GM12872 (cell line): ENCODE results near the gene DESI2.

Experiments
- TF ChIP-seq, protein P1 (sequence below): IDR thresholded peaks from 3 replicates; pipeline ENCODE4 v1.5.1; 2011; ENCODE audit warnings: low read depth, mild to moderate bottlenecking, low read length, moderate library complexity; ENCODE audit not compliant: insufficient read depth

The DESI2 gene

DNA sequence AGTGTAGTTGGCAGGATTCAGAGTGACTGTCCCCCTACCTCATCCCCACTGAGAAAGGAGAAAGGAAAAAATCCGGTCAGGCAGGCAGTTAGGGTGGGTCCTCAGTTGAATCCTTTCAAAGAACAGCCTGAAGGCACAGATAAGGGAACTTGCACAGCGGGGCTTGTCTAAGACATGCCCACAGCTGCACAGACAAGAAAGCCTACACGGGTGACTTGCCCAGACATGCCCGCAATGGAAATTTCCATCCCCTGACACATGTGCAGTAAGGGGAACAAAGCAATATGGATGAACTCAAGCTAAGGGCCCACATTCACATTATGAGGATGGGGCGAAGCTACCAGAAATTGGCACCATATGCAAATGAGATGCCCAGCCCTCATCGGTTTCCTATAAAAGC lies 82.5 kb downstream of the DESI2 start:
- TF ChIP-seq, protein P1, sequence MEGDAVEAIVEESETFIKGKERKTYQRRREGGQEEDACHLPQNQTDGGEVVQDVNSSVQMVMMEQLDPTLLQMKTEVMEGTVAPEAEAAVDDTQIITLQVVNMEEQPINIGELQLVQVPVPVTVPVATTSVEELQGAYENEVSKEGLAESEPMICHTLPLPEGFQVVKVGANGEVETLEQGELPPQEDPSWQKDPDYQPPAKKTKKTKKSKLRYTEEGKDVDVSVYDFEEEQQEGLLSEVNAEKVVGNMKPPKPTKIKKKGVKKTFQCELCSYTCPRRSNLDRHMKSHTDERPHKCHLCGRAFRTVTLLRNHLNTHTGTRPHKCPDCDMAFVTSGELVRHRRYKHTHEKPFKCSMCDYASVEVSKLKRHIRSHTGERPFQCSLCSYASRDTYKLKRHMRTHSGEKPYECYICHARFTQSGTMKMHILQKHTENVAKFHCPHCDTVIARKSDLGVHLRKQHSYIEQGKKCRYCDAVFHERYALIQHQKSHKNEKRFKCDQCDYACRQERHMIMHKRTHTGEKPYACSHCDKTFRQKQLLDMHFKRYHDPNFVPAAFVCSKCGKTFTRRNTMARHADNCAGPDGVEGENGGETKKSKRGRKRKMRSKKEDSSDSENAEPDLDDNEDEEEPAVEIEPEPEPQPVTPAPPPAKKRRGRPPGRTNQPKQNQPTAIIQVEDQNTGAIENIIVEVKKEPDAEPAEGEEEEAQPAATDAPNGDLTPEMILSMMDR = no peak

DNA sequence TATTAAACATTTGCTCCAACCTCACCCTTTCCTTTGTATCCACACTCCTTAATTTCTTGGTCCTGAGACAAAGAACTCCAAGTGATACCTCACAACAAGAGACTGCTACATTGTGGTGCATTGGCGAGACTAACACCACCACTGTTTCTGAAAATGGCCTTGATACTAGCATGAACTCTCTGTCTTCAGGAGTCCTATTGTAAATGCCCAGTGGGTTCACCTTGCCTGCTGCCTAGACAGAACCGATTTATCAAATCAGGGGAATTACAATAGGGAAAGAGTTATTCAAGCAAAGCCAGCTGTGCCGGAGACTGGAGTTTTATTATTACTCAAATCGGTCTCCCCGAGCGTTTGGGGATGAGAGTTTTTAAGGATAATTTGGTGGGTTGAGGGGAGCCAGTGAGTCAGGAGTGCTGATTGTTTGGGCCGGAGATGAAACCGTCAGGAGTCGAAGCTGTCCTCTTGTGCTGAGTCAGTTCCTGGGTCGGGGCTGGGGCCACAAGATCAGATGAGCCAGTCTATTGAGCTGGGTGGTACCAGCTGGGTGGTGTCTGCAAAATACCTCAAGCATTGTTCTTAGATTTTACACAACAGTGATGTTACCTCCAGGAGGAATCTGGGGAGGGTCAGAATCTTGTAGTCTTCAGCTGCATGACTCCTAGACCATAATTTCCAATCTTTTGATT lies 83.1 kb downstream of the DESI2 start:
- TF ChIP-seq, protein P1 = no peak

DNA sequence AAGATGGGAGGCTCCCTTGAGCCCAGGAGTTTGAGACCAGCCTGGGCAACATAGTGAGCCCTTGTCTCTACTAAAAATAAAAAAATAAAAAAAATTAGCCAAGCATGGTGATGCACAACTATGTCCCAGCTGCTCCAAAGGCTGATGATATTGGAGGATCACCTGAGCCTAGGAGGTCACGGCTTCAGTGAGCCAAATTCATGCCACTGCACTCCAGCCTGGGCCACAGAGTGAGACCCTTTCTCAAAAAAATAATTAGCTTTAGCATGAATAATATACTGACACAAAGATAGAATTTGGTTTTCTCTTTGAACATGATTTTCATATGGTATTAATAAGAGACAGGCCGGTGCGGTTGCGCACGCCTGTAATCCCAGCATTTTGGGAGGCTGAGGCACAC lies 88.8 kb downstream of the DESI2 start:
- TF ChIP-seq, protein P1 = no peak

DNA sequence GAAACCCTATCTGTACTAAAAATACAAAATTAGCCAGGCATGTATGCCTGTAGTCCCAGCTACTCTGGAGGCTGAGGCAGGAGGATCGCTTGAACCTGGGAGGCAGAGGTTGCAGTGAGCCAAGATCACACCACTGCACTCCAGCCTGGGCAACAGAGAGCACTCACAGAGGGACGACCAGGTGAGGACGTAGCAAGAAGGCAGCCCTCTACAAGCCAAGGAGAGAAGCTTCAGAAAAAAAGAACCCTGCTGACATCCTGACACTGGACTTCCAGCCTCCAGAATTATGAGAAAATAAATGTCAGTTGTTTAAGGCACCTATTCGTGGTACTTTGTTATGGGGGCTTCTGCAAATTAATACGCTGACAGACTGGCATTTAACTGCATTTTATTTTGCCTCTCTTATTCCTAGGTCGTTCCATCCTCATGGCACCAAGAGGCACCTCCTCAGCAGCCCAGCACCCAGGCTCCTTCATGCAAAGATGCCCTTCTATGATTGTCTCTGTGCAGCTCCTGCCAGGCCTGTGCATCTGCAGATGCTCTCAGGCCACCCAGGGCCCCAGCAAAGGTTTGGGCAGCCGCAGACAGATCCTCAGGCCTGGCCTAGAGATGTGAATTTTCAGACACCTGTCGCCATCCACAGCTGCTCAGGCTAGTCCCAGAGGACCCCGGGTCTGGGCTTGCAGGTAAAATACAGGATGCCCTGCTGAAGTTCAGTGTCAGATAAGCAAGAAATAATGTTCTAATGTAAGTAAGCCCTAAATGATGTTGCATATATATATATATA lies 96.5 kb downstream of the DESI2 start:
- TF ChIP-seq, protein P1 = no peak

DNA sequence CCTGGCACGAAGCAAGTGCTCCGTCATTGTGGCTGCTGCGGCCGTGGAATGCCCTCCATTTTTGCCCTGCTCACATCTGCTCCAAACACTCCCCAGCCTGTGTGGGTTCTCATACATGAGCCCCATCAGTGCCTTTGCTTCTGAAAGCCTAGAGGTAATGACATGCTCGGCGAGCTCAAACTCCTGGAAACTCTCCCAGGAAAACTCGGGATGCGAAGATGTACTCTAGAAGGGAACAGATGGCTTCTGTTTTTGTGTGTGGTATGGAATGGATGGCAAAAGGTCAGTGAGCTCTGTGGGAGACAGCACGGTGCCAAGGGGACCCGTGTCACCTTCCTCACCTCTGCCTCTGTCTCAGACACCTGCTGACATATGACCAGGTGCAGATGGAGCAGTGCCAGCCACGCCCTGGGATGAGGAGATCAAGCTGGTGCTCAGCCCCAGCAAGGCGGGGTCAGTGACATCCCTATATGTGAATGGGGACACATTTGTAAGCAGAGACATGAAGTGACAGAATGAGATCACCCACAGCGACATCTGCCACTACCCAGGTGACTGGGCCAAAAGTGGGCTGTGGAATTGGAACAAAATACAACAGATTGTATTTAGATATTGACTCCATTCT lies 98.5 kb downstream of the DESI2 start:
- TF ChIP-seq, protein P1 = no peak

DNA sequence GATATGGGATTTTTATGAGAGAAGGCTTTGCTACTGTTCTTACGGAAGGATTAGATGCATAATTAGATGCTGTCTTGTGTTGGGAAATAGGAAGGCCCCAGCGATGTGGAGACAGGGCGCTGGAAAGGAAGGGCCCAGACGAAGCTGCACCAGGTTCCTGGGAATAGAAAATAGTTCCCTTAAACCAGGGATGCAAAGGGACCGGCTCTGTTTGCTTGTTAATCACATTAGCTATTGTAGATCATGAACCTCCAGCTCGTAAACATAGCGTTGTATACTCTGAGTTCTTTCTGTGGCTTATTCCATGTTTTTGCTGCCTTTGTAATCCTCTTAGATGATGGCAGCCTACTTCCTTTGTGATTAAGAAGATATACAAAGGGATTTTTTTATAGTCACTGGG lies 102.7 kb downstream of the DESI2 start:
- TF ChIP-seq, protein P1 = no peak
